A549 (cell line): ENCODE data around the gene RPN2. TPM values are rescaled to one million over a fixed set of nuclear protein-coding genes. Genes with fewer than 3 reads are reported as not detected.
"Not testable (repeated sequence)": the region's sequence is repeated elsewhere in the genome, so short reads cannot be mapped to it uniquely, and the experiment has no call there.

ENCODE experiments used
- ATAC-seq, 2 experiments: fragments of 200-7000 bp in 1 of 2; fragments of >200 bp in 1 of 2; cut with Nextera tagmentation in 1 of 2; cut with Tn5 transposase in 1 of 2; 3 replicates each; pipeline versions ENCODE4 v1.8.0 to v1.9.1; 2018 to 2020; ENCODE audit warnings: mild to moderate bottlenecking in 1 of 2, moderate library complexity in 1 of 2
- CTCF ChIA-PET: fragments of 300-600 bp; sonication (Branson Sonifier 250); formaldehyde crosslinking; extraction: SDS; loops from one replicate; lab custom pipeline; 2021; ENCODE audit warnings: antibody characterized with exemption, inconsistent platforms; lab: Yijun Ruan, JAX
- POLR2A ChIA-PET: fragments of 350-600 bp; formaldehyde crosslinking; extraction: SDS; loops from one replicate; lab custom pipeline; 2021; ENCODE audit warnings: antibody characterized with exemption, inconsistent platforms; lab: Yijun Ruan, JAX
- DNase-seq, 2 experiments: peaks; one replicate each; pipeline versions ENCODE4 v3.0.0 to v3.0.0-alpha.2; 2011 to 2016; ENCODE audit warnings: low read depth in 1 of 2, low spot score in 1 of 2
- FAIRE-seq: peaks from 2 replicates; lab custom pipeline; 2011; peaks lifted over from hg19 to GRCh38; lab: Jason Lieb, UNC
- H3K27ac ChIP-seq, 2 experiments: fragments of >200 bp; sonication (Bioruptor Twin); formaldehyde crosslinking; 3 replicates each; pipeline ENCODE4 v1.5.1; 2016 to 2017
- H3K4me1 ChIP-seq: fragments of >200 bp; sonication (Bioruptor Twin); formaldehyde crosslinking; 3 replicates; pipeline ENCODE4 v1.6.1; 2016
- H3K4me2 ChIP-seq: fragments of >200 bp; sonication (Bioruptor Twin); formaldehyde crosslinking; 3 replicates; pipeline ENCODE4 v1.6.1; 2016
- H3K4me3 ChIP-seq: fragments of >200 bp; sonication (Bioruptor Twin); formaldehyde crosslinking; 3 replicates; pipeline ENCODE4 v1.5.1; 2016
- H3K9me3 ChIP-seq: fragments of >200 bp; sonication (Bioruptor Twin); formaldehyde crosslinking; 3 replicates; pipeline ENCODE4 v1.6.1; 2016
- CEBPB ChIP-seq, 2 experiments: fragments of >200 bp in 1 of 2; sonication (Bioruptor Twin) in 1 of 2; formaldehyde crosslinking in 1 of 2; IDR thresholded peaks; 2 replicates each; pipeline ENCODE4 v1.6.1; 2012 to 2016
- CHD4 ChIP-seq: fragments of 200-600 bp; sonication (generic); IDR thresholded peaks from 2 replicates; pipeline ENCODE4 v1.6.1; 2016; ENCODE audit warnings: antibody characterized with exemption, mild to moderate bottlenecking, borderline replicate concordance
- GATA3 ChIP-seq: IDR thresholded peaks from 2 replicates; pipeline ENCODE4 v1.6.1; 2012; ENCODE audit warnings: borderline replicate concordance
- HES2 ChIP-seq: fragments of >200 bp; sonication (Bioruptor Twin); formaldehyde crosslinking; IDR thresholded peaks from 2 replicates; pipeline ENCODE4 v1.6.1; 2016
- HEYL ChIP-seq: fragments of 250-450 bp; sonication (Bioruptor Pico); IDR thresholded peaks from 2 replicates; pipeline ENCODE4 v1.8.0; 2021; ENCODE audit warnings: mild to moderate bottlenecking, moderate library complexity
- JUN ChIP-seq, 2 experiments: fragments of >200 bp; sonication (Bioruptor Twin); formaldehyde crosslinking; IDR thresholded peaks; 2 replicates in 1 of 2; 3 replicates in 1 of 2; pipeline ENCODE4 v1.6.1; 2016 to 2017
- NPAS2 ChIP-seq: fragments of 250-450 bp; sonication (Bioruptor Pico); IDR thresholded peaks from 2 replicates; pipeline ENCODE4 v1.8.0; 2022; ENCODE audit warnings: mild to moderate bottlenecking, moderate library complexity, borderline replicate concordance
- PHF8 ChIP-seq: fragments of 200-600 bp; sonication (generic); IDR thresholded peaks from 2 replicates; pipeline ENCODE4 v1.6.1; 2016; ENCODE audit warnings: low read depth, mild to moderate bottlenecking, antibody characterized with exemption, moderate library complexity, borderline replicate concordance
- RARB ChIP-seq: fragments of 250-450 bp; sonication (Bioruptor Pico); IDR thresholded peaks from 2 replicates; pipeline ENCODE4 v1.8.0; 2021; ENCODE audit warnings: mild to moderate bottlenecking, moderate library complexity
- REST ChIP-seq: fragments of 200-600 bp; sonication (generic); IDR thresholded peaks from 2 replicates; pipeline ENCODE4 v1.6.1; 2016; ENCODE audit warnings: antibody characterized with exemption, mild to moderate bottlenecking, moderate library complexity
- ZSCAN20 ChIP-seq: fragments of 250-450 bp; sonication (Bioruptor Pico); IDR thresholded peaks from 2 replicates; pipeline ENCODE4 v1.8.0; 2022; ENCODE audit warnings: mild to moderate bottlenecking, moderate library complexity
- WGBS: methylation state at CpG from one replicate; pipeline ENCODE4 v1.1.6; 2017; ENCODE audit errors: missing lambda C conversion rate; 5-methylcytosine and 5-hydroxymethylcytosine counted together
- polyA plus RNA-seq, 4 experiments: library from polyadenylated mRNA; depleted of rRNA in 3 of 4; stranded (reverse); fragments of >200 nt; fragmentation: RNase III in 1 of 4; extraction: RNeasy Plus Mini Kit Qiagen cat#74134 plus additional on column Dnase treatment in 1 of 4; gene quantifications; 2 replicates in 3 of 4; 3 replicates in 1 of 4; pipeline ENCODE4 v1.2.3, GENCODE V29; 2011 to 2017
- TF ChIP-seq, protein P1 (sequence below): fragments of 250-450 bp; sonication (Bioruptor Pico); IDR thresholded peaks from 2 replicates; pipeline ENCODE4 v1.5.0; 2021; ENCODE audit warnings: mild to moderate bottlenecking, moderate library complexity, borderline replicate concordance

The RPN2 gene
- polyA plus RNA-seq, 2 of the 4 experiments (the other 2 are of a cell fraction): 282 to 391 TPM

DNA sequence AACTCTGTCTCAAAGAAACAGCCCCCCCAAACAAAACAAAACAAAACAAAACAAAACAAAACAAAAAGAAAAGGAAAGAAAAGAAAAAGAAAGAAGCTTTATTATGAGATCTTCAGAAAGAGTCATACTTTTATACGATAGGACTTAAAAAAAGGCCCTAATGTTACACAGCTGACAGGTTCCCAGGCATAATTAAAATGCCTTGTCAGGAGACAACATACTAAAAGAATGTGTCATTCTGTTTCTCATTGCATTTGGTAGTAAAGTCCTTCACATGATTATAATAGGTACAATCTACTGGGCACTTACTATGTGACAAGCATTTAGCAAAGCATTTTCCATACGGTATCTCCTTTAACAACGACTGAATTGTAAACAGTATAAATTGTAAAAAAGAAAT, 36.4 kb upstream of the RPN2 start (continued):
- no peak for TF ChIP-seq REST
- no peak for TF ChIP-seq NPAS2
- TF ChIP-seq RARB (CRISPR knock-in tag): no peak
- TF ChIP-seq, protein P1, sequence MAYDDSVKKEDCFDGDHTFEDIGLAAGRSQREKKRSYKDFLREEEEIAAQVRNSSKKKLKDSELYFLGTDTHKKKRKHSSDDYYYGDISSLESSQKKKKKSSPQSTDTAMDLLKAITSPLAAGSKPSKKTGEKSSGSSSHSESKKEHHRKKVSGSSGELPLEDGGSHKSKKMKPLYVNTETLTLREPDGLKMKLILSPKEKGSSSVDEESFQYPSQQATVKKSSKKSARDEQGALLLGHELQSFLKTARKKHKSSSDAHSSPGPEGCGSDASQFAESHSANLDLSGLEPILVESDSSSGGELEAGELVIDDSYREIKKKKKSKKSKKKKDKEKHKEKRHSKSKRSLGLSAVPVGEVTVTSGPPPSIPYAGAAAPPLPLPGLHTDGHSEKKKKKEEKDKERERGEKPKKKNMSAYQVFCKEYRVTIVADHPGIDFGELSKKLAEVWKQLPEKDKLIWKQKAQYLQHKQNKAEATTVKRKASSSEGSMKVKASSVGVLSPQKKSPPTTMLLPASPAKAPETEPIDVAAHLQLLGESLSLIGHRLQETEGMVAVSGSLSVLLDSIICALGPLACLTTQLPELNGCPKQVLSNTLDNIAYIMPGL (CRISPR knock-in tag): no peak
- TF ChIP-seq PHF8: no peak
- no peak for TF ChIP-seq HEYL (CRISPR knock-in tag)
- TF ChIP-seq CEBPB (IDR thresholded peaks at IDR 0.05): no peak

DNA sequence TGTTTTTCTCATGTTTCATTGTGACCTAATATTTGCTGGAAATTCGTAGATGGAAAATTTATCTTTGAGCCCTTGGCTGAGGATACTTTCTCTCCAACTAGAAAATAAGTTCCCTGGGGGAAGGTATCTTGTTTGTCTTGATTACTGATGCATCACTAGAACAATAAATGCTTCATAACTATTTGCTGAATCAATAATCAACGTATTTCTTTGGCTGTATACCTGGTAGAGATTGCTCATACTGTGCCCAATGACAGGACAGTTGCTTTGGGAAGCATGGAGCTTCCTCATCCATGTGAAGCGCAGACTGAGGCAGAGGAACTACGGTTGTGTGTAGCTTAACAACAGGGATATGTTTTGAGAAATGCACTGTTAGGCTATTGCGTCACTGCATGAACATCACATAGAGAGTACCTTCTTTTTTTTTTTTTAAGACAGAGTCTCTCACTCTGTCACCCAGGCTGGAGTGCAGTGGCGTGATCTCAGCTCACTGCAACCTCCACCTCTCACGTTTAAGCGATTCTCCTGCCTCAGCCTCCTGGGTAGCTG, 34.2 kb upstream of the RPN2 start:
- ChIA-PET POLR2A (no interaction called here), CTCF (interaction anchor here (0.6 kb wide), 1 partner anchor 310 kb away, joined by 3 read pairs; no protein-coding TSS in a partner anchor)
- 75% methylated on average over 8 of the region's 8 CpGs for WGBS
- ATAC-seq (no peak), DNase-seq (no peak), FAIRE-seq (no peak)
- no peak for TF ChIP-seq JUN (IDR thresholded peaks at IDR 0.05)
- 0 out of 4 replicates have a peak, but pooled peaks of 1 of the 2 experiments have one; percentile 35 for TF ChIP-seq CEBPB (IDR thresholded peaks at IDR 0.05)
- no peak overlapping the region for H3K4me3 ChIP-seq
- H3K4me1 ChIP-seq: no peaks in the 10 kb centered on the region
- H3K9me3 ChIP-seq: no peaks in the 10 kb centered on the region
- H3K4me2 ChIP-seq: no peak overlapping the region
- H3K27ac ChIP-seq: no peak overlapping the region

DNA sequence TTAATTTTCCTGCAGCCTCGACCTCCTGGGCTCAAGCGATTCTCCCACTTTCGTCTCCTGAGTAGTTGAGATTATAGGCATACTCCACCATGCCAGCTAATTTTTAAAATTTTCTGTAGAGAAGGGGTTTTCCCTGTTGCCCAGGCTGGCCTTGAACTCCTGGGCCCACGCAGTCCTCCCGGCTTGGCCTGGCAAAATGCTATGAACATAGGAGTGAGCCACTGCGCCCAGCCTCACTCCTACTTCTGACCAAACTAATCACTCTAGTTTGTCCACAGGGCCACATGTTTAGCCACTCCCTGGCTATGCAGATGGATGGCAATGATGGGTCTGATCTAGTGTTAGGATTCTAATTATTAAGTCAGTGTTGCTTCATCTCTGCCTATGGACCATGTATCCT, 31.9 kb upstream of the RPN2 start:
- Histone ChIP-seq H3K4me2 (no peak overlapping the region), H3K4me1 (0 out of 3 replicates have a peak, but pooled peaks cover 4% of the 10 kb centered on the region), H3K27ac (no peak overlapping the region)
- DNase-seq (no peak), FAIRE-seq (no peak), ATAC-seq (no peak)
- CTCF ChIA-PET: interaction anchor here (0.8 kb wide), 1 partner anchor 15 kb away, joined by 3 read pairs; no protein-coding TSS in a partner anchor
- TF ChIP-seq CHD4 (no peak), HES2 (no peak), ZSCAN20 (CRISPR knock-in tag) (no peak), PHF8 (no peak), GATA3 (no peak)
- TF ChIP-seq, all 56 proteins: peak for 0
- H3K9me3 ChIP-seq: no peaks in the 10 kb centered on the region
- POLR2A ChIA-PET: no interaction called here
- 86% methylated on average over 6 of the region's 6 CpGs for WGBS
- no peak overlapping the region for H3K4me3 ChIP-seq

GRCh38 chr20:37150864-37151263, 28.3 kb upstream of the RPN2 start:
- FAIRE-seq, H3K9me3 ChIP-seq, ATAC-seq, H3K4me3 ChIP-seq, H3K27ac ChIP-seq, CTCF ChIA-PET, DNase-seq, POLR2A ChIA-PET, H3K4me1 ChIP-seq, H3K4me2 ChIP-seq: not testable (repeated sequence)
- WGBS: no CpG with 5 or more reads among the region's 33 CpGs
